GM12878 (cell line): ENCODE measurements around the gene PRKAA1. TPM values are rescaled to one million over a fixed set of nuclear protein-coding genes. Genes with fewer than 3 reads are reported as not detected.

Experiments
- ATAC-seq: fragments of 200-7000 bp; cut with Tn5 transposase; 3 replicates; pipeline ENCODE4 v1.9.1; 2020; ENCODE audit warnings: mild to moderate bottlenecking, moderate library complexity
- BruUV-seq: library from RNA; stranded (reverse); fragments of 400-500 nt; replicated peaks from 2 replicates; lab custom pipeline; 2021; lab: Mats Ljungman, UMichigan
- CTCF ChIA-PET: fragments of 300-600 bp; sonication (Branson Sonifier 250); formaldehyde crosslinking; extraction: SDS; loops from one replicate; lab custom pipeline; 2021; ENCODE audit warnings: inconsistent platforms; lab: Yijun Ruan, JAX
- POLR2A ChIA-PET: fragments of 350-600 bp; formaldehyde crosslinking; extraction: SDS; loops from one replicate; lab custom pipeline; 2021; ENCODE audit warnings: inconsistent platforms; lab: Charles Lee
- RAD21 ChIA-PET: fragments of 300-600 bp; sonication (Branson Sonifier 250); formaldehyde crosslinking; loops from one replicate; lab custom pipeline; 2023; ENCODE audit warnings: antibody characterized with exemption; ENCODE audit not compliant: unreplicated experiment; lab: Charles Lee
- SMC1A ChIA-PET: fragments of 300-600 bp; sonication (Branson Sonifier 250); formaldehyde crosslinking; loops from one replicate; lab custom pipeline; 2023; ENCODE audit not compliant: unreplicated experiment, uncharacterized antibody; lab: Charles Lee
- DNase-seq: peaks from one replicate; pipeline ENCODE4 v3.0.0-alpha.2; 2011; ENCODE audit warnings: low read depth, low spot score
- FAIRE-seq: peaks from 3 replicates; lab custom pipeline; 2011; peaks lifted over from hg19 to GRCh38; lab: Jason Lieb, UNC
- H2AFZ ChIP-seq: 2 replicates; pipeline ENCODE4 v1.6.0; 2011; ENCODE audit warnings: low read depth, low read length, control low read depth; ENCODE audit not compliant: control insufficient read depth
- H3K27ac ChIP-seq: 2 replicates; pipeline ENCODE4 v1.5.1; 2011; ENCODE audit warnings: control low read depth; ENCODE audit not compliant: control insufficient read depth, insufficient read depth
- H3K27me3 ChIP-seq, 2 experiments: replicated peaks in 1 of 2; 2 replicates each; pipeline versions ENCODE4 v1.6.0 to v1.6.1; 2011; ENCODE audit warnings: low read length in 1 of 2; ENCODE audit not compliant: control insufficient read depth in 2 of 2, insufficient read depth in 2 of 2
- H3K36me3 ChIP-seq, 2 experiments: 2 replicates each; pipeline ENCODE4 v1.5.1; 2011; ENCODE audit warnings: low read length in 1 of 2; ENCODE audit not compliant: control insufficient read depth in 2 of 2, insufficient read depth in 2 of 2
- H3K4me1 ChIP-seq: 2 replicates; pipeline ENCODE4 v1.6.1; 2011; ENCODE audit warnings: mild to moderate bottlenecking, low read length, moderate library complexity, mixed read lengths; ENCODE audit not compliant: control insufficient read depth, insufficient read depth
- H3K4me2 ChIP-seq: 2 replicates; pipeline ENCODE4 v1.6.0; 2011; ENCODE audit warnings: control low read depth; ENCODE audit not compliant: control insufficient read depth, insufficient read depth
- H3K4me3 ChIP-seq: fragments of 200-600 bp; sonication (generic); 2 replicates; pipeline ENCODE4 v1.5.1; 2016
- H3K79me2 ChIP-seq: 2 replicates; pipeline ENCODE4 v1.6.0; 2011; ENCODE audit warnings: low read length; ENCODE audit not compliant: control insufficient read depth, insufficient read depth
- H3K9ac ChIP-seq: 2 replicates; pipeline ENCODE4 v1.8.0; 2011; ENCODE audit warnings: low read length, control low read depth, mixed read lengths; ENCODE audit not compliant: control insufficient read depth, insufficient read depth
- H3K9me3 ChIP-seq: replicated peaks from 3 replicates; pipeline ENCODE4 v1.5.1; 2011; ENCODE audit warnings: mild to moderate bottlenecking, low read length; ENCODE audit not compliant: control insufficient read depth, insufficient read depth
- H4K20me1 ChIP-seq: 2 replicates; pipeline ENCODE4 v1.6.0; 2011; ENCODE audit not compliant: control insufficient read depth, insufficient read depth
- ASH2L ChIP-seq: fragments of 300-600, 200-600 bp; sonication (generic); IDR thresholded peaks from 2 replicates; pipeline ENCODE4 v1.6.1; 2017; ENCODE audit warnings: low read depth, mild to moderate bottlenecking, borderline replicate concordance
- ATF3 ChIP-seq: IDR thresholded peaks from 2 replicates; pipeline ENCODE4 v1.6.1; 2011; ENCODE audit warnings: low read depth, mild to moderate bottlenecking, low read length, moderate library complexity, borderline replicate concordance; ENCODE audit errors: extremely low read depth
- BMI1 ChIP-seq: fragments of 450-650 bp; IDR thresholded peaks from 2 replicates; pipeline ENCODE4 v1.6.1; 2016; ENCODE audit warnings: mild to moderate bottlenecking, moderate library complexity, borderline replicate concordance
- MEF2B ChIP-seq: fragments of 450-650 bp; IDR thresholded peaks from 2 replicates; pipeline ENCODE4 v1.6.1; 2018; ENCODE audit warnings: mild to moderate bottlenecking, moderate library complexity; ENCODE audit not compliant: partially characterized antibody, poor library complexity, severe bottlenecking
- MTA3 ChIP-seq: IDR thresholded peaks from 2 replicates; pipeline ENCODE4 v1.6.1; 2012; ENCODE audit warnings: low read length, inconsistent platforms, borderline replicate concordance
- PAX5 ChIP-seq: IDR thresholded peaks from 2 replicates; pipeline ENCODE4 v1.6.1; 2011; ENCODE audit warnings: low read depth, low read length, borderline replicate concordance
- PAX8 ChIP-seq: fragments of 450-650 bp; IDR thresholded peaks from 2 replicates; pipeline ENCODE4 v1.6.1; 2017; ENCODE audit warnings: mild to moderate bottlenecking, moderate library complexity
- SMAD1 ChIP-seq: fragments of 450-650 bp; IDR thresholded peaks from 2 replicates; pipeline ENCODE4 v1.6.1; 2018; ENCODE audit warnings: mild to moderate bottlenecking, low read depth; ENCODE audit not compliant: partially characterized antibody
- SMC3 ChIP-seq: IDR thresholded peaks from 2 replicates; pipeline ENCODE4 v1.6.1; 2011; ENCODE audit warnings: low read length, improper control_type of control experiment, borderline replicate concordance
- SP1 ChIP-seq: IDR thresholded peaks from one replicate; pipeline ENCODE4 v1.6.1; 2011; ENCODE audit warnings: low read depth, low read length
- TBL1XR1 ChIP-seq: IDR thresholded peaks from 2 replicates; pipeline ENCODE4 v1.6.1; 2012; ENCODE audit warnings: low read depth, low read length, improper control_type of control experiment
- USF1 ChIP-seq: IDR thresholded peaks from 2 replicates; pipeline ENCODE4 v1.6.1; 2011; ENCODE audit warnings: borderline replicate concordance, low read depth, mild to moderate bottlenecking, moderate library complexity, mixed read lengths, low read length; ENCODE audit not compliant: insufficient read depth; ENCODE audit errors: extremely low read length
- ZBTB11 ChIP-seq: fragments of 450-650 bp; formaldehyde crosslinking; IDR thresholded peaks from 2 replicates; pipeline ENCODE4 v1.5.0; 2022; ENCODE audit warnings: mild to moderate bottlenecking, missing genetic modification characterization
- ZZZ3 ChIP-seq: IDR thresholded peaks from 2 replicates; pipeline ENCODE4 v1.6.1; 2011; ENCODE audit warnings: low read depth; ENCODE audit not compliant: control insufficient read depth, insufficient read length
- WGBS: methylation state at CpG from one replicate; pipeline ENCODE4 v1.1.6; 2016; ENCODE audit warnings: low lambda C conversion rate; ENCODE audit not compliant: insufficient replicate concordance, insufficient coverage; ENCODE audit errors: missing lambda C conversion rate; 5-methylcytosine and 5-hydroxymethylcytosine counted together
- in situ Hi-C: fragments of 300-500 bp; cut with MboI; formaldehyde crosslinking; loops from 9 replicates; pipeline ENCODE4 v1.14.3; 2018; ENCODE audit warnings: mixed read lengths
- intact Hi-C: fragments of 100-400 bp; cut with micrococcal nuclease; formaldehyde crosslinking; loops from one replicate; pipeline ENCODE4 v1.14.2; 2022; ENCODE audit not compliant: unreplicated experiment
- polyA plus RNA-seq, 11 experiments: library from polyadenylated mRNA; depleted of rRNA in 4 of 11; unstranded in 6 of 11; stranded (reverse) in 5 of 11; fragments of >200 nt; fragmentation: Nextera tagmentation in 4 of 11; fragmentation: Illumina TruSeq in 1 of 11; extraction: Ambion mirVana in 4 of 11; extraction: Trizol in 1 of 11; gene quantifications; 1 replicate in 1 of 11; 2 replicates in 10 of 11; pipeline versions ENCODE4 v1.2.1 to v1.2.3, GENCODE V29; 2011 to 2016; ENCODE audit warnings: inconsistent platforms in 2 of 11, missing spikeins in 2 of 11, low read depth in 1 of 11
- total RNA-seq, 4 experiments: library from RNA; depleted of rRNA in 3 of 4; stranded (reverse); fragments of >200 nt in 3 of 4; fragmentation: Illumina TruSeq in 1 of 4; extraction: Trizol in 1 of 4; gene quantifications; 2 replicates each; pipeline versions ENCODE4 v1.2.1 to v1.2.3, GENCODE V29; 2013 to 2021
- TF ChIP-seq, protein P1 (sequence below): fragments of 450-650 bp; IDR thresholded peaks from 2 replicates; pipeline ENCODE4 v1.6.1; 2016; ENCODE audit warnings: mild to moderate bottlenecking

PRKAA1 gene
- total and polyA plus RNA-seq, 10 of the 15 experiments (the other 5 are each of a cell fraction or from before 2014, with no cell fraction given) = 13.6 to 55.5 (median 29.6) TPM

DNA sequence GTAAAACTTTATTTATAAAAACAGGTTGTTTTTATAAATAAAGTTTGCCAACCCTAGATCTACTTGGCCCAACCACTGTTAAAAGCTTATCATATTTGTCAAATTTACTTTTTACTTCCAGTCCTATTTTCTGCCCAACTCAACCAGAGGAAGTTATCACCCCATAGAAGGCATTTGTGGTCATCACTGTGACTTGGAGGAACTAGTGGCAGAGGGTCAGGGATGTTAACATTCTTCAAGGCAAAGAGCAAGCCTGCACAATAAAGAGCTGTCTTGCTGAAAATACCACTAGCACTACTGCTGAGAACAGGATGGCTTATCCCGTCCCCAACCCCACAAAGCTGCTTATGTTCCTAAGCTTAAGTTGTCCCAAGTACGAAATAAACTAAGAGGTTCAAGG is 64.7 kb downstream of the PRKAA1 start:
- Histone ChIP-seq H3K9ac (no peak overlapping the region), H3K4me2 (no peak overlapping the region), H3K79me2 (no peaks in the 10 kb centered on the region), H4K20me1 (no peaks in the 10 kb centered on the region), H3K36me3 (no peaks in the 10 kb centered on the region), H2AFZ (no peak overlapping the region), H3K27me3 (no peaks in the 10 kb centered on the region), H3K27ac (no peak overlapping the region), H3K4me3 (no peak overlapping the region), H3K9me3 (no peaks in the 10 kb centered on the region), H3K4me1 (no peaks in the 10 kb centered on the region)
- ChIA-PET RAD21 (interaction anchor here (0.7 kb wide), 1 partner anchor 784 kb away, joined by 3 read pairs; no protein-coding TSS in a partner anchor), POLR2A (no interaction called here), CTCF (interaction anchor here (1.0 to 3.1 kb wide), 4 partner anchors 14 to 1159 kb away, joined by 3 to 10 read pairs (median 4); no protein-coding TSS in a partner anchor), SMC1A (interaction anchor here (0.9 to 1.1 kb wide), 2 partner anchors 9 to 784 kb away, joined by 3 read pairs; no protein-coding TSS in a partner anchor)
- TF ChIP-seq ZBTB11 (CRISPR knock-in tag) (no peak), BMI1 (no peak), ATF3 (no peak), PAX5 (no peak), SP1 (no peak), ZZZ3 (no peak), MTA3 (no peak), PAX8 (no peak), TBL1XR1 (no peak), MEF2B (no peak), USF1 (no peak), ASH2L (no peak), SMAD1 (no peak), SMC3 (no peak)
- TF ChIP-seq, protein P1, sequence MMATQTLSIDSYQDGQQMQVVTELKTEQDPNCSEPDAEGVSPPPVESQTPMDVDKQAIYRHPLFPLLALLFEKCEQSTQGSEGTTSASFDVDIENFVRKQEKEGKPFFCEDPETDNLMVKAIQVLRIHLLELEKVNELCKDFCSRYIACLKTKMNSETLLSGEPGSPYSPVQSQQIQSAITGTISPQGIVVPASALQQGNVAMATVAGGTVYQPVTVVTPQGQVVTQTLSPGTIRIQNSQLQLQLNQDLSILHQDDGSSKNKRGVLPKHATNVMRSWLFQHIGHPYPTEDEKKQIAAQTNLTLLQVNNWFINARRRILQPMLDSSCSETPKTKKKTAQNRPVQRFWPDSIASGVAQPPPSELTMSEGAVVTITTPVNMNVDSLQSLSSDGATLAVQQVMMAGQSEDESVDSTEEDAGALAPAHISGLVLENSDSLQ = no peak
- intact Hi-C loops (no loop called here), in situ Hi-C loops (no loop called here)
- ATAC-seq = no peak
- 55% methylated on average over 2 of the region's 2 CpGs for WGBS
- no peak for FAIRE-seq
- no TSS peak for BruUV-seq
- DNase-seq = no peak
